ENCODE data around the gene SUV39H1.

SUV39H1 gene

DNA sequence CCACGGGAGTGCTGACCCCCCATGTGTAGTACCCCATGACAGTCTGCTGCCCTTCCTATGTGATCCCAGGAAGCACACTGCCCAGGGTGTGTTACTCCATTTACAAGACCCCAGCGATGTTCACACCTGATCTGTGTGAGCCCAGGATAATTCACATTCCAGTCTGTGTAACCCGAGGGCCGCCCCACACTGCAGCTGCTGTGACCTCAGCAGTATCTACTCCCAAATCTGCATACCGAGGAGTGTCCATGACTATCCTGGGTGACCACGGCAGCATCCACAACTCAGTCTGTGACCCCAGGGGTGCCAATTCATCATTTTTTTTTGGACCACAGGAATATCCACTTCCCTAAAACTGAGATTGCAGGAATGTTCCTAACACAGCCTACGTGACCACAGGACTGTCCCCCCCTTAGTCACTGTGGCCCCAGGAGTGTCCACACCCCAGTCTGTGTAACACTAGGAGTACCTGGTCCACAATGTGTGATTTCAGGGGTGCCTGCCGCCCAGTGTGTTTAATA is 57.2 kb downstream of the SUV39H1 start (continued):
- TF ChIP-seq PRDM10 (tag by site-specific recombination; IDR thresholded peaks at IDR 0.05): no peak
- TF ChIP-seq, protein P1, sequence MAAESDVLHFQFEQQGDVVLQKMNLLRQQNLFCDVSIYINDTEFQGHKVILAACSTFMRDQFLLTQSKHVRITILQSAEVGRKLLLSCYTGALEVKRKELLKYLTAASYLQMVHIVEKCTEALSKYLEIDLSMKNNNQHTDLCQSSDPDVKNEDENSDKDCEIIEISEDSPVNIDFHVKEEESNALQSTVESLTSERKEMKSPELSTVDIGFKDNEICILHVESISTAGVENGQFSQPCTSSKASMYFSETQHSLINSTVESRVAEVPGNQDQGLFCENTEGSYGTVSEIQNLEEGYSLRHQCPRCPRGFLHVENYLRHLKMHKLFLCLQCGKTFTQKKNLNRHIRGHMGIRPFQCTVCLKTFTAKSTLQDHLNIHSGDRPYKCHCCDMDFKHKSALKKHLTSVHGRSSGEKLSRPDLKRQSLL (tag by site-specific recombination; IDR thresholded peaks at IDR 0.05): no peak
- no peak for TF ChIP-seq ZNF266 (tag by site-specific recombination; IDR thresholded peaks at IDR 0.05; ENCODE audit: low read depth)
- TF ChIP-seq, protein P2, sequence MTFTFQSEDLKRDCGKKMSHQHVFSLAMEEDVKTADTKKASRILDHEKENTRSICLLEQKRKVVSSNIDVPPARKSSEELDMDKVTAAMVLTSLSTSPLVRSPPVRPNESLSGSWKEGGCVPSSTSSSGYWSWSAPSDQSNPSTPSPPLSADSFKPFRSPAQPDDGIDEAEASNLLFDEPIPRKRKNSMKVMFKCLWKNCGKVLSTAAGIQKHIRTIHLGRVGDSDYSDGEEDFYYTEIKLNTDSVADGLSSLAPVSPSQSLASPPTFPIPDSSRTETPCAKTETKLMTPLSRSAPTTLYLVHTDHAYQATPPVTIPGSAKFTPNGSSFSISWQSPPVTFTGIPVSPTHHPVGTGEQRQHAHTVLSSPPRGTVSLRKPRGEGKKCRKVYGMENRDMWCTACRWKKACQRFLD (tag by site-specific recombination; IDR thresholded peaks at IDR 0.05): no peak
- TF ChIP-seq HOXD13 (CRISPR knock-in tag; IDR thresholded peaks at IDR 0.05; ENCODE audit: borderline replicate concordance): no peak
- no peak for TF ChIP-seq ZNF48 (tag by site-specific recombination; IDR thresholded peaks at IDR 0.05)
- no peak for TF ChIP-seq HOXC10 (CRISPR knock-in tag; IDR thresholded peaks at IDR 0.05)
- no peak for TF ChIP-seq ZNF510 (tag by site-specific recombination; IDR thresholded peaks at IDR 0.05; ENCODE audit: insufficient replicate concordance)
- TF ChIP-seq, protein P3, sequence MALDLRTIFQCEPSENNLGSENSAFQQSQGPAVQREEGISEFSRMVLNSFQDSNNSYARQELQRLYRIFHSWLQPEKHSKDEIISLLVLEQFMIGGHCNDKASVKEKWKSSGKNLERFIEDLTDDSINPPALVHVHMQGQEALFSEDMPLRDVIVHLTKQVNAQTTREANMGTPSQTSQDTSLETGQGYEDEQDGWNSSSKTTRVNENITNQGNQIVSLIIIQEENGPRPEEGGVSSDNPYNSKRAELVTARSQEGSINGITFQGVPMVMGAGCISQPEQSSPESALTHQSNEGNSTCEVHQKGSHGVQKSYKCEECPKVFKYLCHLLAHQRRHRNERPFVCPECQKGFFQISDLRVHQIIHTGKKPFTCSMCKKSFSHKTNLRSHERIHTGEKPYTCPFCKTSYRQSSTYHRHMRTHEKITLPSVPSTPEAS (tag by site-specific recombination; IDR thresholded peaks at IDR 0.05): no peak
- no peak for TF ChIP-seq BCL11B (tag by site-specific recombination; IDR thresholded peaks at IDR 0.05; ENCODE audit: low read depth)

GRCh38 chrX:48754238-48754637 is 57.7 kb downstream of the SUV39H1 start:
- ChIA-PET POLR2A (no interaction called here), CTCF (no interaction called here)
- no peaks in the 10 kb centered on the region for H3K4me1 ChIP-seq (ENCODE audit: control insufficient read depth, insufficient read depth, low read length)
- no peaks in the 10 kb centered on the region for H3K36me3 ChIP-seq (ENCODE audit: control insufficient read depth in 2 of 2, insufficient read depth in 1 of 2, low read length in 2 of 2)
- H3K27ac ChIP-seq (ENCODE audit: extremely low read depth, low read depth, low read length): no peak overlapping the region
- no peak overlapping the region for H3K4me3 ChIP-seq (ENCODE audit: low read depth, low read length)
- H3K9me3 ChIP-seq (ENCODE audit: control insufficient read depth, insufficient read depth, low read depth, low read length): no peaks in the 10 kb centered on the region
- no peak for TF ChIP-seq ZNF530 (tag by site-specific recombination; IDR thresholded peaks at IDR 0.05; ENCODE audit: low read depth)
- TF ChIP-seq ZNF2 (tag by site-specific recombination; IDR thresholded peaks at IDR 0.05): no peak
- no peak for TF ChIP-seq ZNF473 (tag by site-specific recombination; IDR thresholded peaks at IDR 0.05)
- TF ChIP-seq GLIS2 (tag by site-specific recombination; IDR thresholded peaks at IDR 0.05): no peak
- TF ChIP-seq ZNF239 (tag by site-specific recombination; IDR thresholded peaks at IDR 0.05): no peak
- no peak for TF ChIP-seq ZNF555 (tag by site-specific recombination; conservative IDR thresholded peaks at IDR 0.05)
- no peak for TF ChIP-seq ZNF76 (tag by site-specific recombination; IDR thresholded peaks at IDR 0.05; ENCODE audit: borderline replicate concordance, low read depth)
- TF ChIP-seq ZBTB44 (tag by site-specific recombination; IDR thresholded peaks at IDR 0.05): no peak
- TF ChIP-seq ZNF585B (tag by site-specific recombination; IDR thresholded peaks at IDR 0.05): no peak
- TF ChIP-seq ZXDB (tag by site-specific recombination; IDR thresholded peaks at IDR 0.05): no peak
- TF ChIP-seq, protein P4, sequence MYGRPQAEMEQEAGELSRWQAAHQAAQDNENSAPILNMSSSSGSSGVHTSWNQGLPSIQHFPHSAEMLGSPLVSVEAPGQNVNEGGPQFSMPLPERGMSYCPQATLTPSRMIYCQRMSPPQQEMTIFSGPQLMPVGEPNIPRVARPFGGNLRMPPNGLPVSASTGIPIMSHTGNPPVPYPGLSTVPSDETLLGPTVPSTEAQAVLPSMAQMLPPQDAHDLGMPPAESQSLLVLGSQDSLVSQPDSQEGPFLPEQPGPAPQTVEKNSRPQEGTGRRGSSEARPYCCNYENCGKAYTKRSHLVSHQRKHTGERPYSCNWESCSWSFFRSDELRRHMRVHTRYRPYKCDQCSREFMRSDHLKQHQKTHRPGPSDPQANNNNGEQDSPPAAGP (tag by site-specific recombination; IDR thresholded peaks at IDR 0.05): no peak
- no peak for TF ChIP-seq ZNF48 (tag by site-specific recombination; IDR thresholded peaks at IDR 0.05)
- no peak for TF ChIP-seq ZNF777 (tag by site-specific recombination; IDR thresholded peaks at IDR 0.05; ENCODE audit: borderline replicate concordance)
